Activated CD8-positive, alpha-beta memory T cell treated with anti-CD3 and anti-CD28 coated beads for 24 hours (primary cell): ENCODE data around the gene SLC25A10.

ENCODE experiments used
- DNase-seq: peaks from one replicate; pipeline ENCODE4 v3.0.0-alpha.2; 2020

Gene SLC25A10

DNA sequence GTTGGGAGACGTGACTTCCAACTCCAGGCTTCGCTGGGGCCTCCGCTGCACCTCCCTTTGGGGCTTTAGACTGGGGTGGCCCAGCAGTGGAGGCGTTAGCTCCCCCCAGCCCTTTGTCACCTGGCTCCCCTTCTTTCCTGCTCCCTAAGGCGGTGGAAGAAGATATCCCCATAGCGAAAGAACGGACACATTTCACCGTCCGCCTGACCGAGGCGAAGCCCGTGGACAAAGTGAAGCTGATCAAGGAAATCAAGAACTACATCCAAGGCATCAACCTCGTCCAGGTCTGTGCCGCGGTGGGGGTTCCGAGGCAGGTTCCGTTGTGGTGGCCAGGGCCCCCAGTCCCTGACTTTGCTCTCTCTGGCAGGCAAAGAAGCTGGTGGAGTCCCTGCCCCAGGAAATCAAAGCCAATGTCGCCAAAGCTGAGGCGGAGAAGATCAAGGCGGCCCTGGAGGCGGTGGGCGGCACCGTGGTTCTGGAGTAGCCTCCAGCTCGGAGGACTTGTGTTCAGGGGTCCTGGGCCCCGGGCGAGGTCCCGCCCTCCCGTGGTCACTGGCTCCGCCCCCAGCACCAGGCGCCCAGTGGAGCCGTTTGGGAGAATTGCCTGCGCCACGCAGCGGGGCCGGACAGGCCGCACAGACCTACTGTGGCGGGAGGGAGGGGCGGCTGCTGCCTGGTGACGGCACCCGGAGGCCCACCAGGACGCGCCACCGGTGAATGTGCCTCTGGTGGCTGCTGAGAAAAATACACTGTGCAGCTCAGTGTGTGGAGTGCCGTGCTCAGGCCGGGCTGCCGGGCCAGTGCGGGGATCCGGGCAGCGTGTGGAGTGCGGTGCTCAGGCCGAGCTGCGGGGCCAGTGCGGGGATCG lies 5.1 kb upstream of the SLC25A10 start:
- DNase-seq, result no peak

DNA sequence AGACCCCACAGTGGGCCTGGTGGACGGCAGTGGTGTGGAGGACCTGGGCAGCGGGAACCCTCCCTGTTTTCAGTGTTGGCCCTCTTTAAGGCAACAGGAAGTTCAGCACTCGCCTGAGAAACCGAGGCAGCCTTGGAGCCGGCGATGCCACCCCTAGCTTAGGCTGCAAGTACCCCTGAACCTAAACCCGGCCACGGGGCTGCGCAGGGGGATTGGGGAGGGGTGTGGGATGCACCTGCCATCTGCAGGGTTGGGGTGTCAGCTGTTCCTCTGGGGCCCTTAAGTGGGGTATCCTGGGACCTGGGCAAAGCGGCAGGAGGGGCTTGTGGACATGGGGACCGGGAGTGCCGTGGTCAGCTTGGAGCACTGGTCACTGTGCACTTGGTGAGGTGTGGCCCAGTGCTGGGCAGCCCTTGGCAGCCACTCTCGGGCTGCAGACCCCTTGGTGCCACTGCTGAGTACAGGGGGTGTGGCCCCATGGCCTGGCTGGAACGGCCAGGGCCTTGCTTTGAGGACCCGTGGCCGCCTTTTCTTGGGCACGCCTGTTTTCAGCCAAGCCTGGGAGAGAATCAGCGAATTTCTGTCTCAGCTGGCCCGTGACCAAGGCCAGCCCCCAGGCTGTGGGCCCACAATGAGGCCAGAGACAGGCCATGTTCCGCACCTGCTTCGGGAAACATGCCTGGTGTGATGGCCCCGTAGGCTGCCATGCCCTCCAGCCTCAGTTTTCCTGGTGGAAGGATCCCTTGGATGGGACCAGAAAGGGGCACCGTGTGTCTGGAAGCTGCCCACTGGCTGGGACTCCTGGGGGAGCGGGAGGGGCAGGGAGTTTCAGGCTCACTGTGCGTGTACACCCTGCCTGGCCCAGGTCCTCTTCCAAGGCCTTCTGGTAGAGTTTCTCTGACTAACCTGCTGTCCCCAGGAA lies 4.1 kb upstream of the SLC25A10 start:
- DNase-seq, result no peak

DNA sequence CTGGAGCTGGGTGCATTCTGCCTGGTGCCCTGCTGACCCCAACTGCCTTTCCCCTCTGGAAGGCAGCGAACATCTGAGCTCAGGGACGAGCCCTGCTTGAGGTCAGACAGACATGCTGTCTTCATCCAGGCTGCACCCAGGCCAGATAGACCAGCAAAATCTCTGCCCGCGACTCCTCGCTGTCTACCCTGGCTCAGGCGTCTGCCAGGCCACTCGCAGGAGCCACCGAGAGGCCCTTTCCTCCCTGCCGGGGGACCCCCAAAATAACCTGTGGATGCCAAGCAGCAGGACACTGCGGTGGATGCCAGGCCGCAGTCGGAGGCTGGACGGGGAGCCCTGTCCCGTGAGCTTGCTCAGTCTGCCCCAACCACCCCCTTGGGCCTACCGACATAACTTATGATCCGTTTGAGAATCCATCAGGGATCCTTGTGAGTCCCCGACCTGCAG lies 3.3 kb upstream of the SLC25A10 start:
- DNase-seq, result no peak

DNA sequence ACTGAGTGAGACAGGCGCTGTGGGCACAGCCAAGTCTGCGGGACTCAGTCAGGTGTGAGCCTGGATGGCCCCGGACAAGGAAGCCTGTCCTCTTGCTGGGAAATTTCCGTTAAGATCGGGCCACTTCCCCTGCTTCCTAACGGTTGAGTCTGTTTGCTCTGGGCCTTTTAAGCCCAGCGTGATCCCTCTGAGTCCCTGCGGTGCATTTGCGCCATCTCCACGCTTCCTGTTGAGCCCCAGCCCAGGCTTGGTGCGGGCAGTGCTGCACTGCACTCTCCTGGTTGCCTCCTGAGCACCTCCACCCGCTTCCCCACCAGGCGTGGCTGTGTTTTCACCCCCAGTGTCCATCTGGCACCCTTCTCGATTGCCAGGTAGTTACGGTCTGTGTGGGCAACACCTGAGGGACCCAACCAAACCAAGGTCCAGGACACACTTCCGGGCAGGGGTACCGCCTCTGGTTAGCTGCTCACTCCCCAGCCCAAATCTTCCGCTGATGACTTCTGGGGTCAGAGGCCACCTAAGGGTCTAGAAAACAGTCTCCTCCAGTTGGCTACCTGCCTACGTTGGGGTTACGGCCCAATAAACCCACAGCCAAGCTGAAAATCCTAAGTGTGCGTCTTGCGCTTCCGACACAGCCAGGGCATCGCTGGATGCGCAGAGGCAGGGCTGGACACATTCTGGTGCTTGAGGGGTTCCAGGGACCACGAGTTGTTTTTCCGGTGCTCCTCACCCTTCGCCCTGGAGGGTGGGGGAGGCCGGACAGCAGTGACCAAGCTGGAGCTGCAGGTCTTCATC lies 1.4 kb upstream of the SLC25A10 start:
- peak; percentile 80 for DNase-seq

DNA sequence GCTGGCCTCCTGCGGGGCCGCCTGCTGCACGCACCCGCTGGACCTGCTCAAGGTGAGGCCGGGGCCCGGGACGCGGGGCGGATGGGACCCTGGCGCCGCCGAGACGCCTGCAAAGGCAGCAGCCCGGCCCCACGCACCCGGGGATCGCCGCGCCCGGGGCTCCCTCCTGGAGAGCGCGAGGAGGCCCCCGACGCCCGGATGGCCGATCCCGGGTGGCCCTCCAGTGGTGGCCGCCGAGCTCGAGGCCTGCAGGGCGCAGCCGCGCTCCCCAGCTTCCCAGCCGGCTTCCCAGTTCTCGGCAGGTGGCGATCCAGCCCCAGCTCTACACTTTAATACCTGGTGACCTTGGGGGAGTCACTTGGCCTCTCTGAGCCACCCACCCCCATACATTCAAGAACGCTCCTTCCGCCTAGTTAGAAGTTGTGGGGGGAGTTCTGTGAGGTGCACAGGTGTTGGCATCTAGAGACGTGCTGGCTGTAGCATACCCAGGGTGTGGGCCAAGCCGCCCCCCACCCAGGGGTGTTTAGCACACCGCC lies 452 bp downstream of the SLC25A10 start:
- no peak for DNase-seq

DNA sequence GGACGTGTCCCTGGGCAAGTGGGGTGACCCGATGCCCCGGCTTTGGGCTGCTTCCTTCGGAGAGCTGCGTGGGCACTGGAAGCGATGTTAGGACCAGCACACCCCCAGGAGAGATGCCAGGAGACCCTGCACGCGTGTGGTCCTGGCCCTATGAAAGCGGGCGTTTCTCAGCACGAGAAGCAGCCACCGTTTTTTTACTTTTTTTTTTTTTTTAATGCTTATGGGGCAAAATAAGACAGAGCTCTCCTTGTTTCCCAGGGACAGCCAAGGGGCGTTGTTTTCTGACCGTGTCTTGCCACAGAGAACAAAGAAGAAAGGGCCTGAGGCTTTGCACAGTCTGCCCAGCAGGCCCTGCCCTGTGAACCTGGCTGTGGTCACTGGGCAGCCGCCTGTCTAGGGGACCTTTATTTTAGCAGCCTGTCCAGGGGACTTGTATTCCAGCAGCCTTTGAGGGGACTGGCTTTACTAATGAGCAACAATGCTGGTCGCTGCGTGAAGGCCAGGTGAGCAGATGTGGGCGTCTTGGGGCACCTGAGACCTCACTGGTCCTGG lies 996 bp downstream of the SLC25A10 start:
- DNase-seq, result no peak

DNA sequence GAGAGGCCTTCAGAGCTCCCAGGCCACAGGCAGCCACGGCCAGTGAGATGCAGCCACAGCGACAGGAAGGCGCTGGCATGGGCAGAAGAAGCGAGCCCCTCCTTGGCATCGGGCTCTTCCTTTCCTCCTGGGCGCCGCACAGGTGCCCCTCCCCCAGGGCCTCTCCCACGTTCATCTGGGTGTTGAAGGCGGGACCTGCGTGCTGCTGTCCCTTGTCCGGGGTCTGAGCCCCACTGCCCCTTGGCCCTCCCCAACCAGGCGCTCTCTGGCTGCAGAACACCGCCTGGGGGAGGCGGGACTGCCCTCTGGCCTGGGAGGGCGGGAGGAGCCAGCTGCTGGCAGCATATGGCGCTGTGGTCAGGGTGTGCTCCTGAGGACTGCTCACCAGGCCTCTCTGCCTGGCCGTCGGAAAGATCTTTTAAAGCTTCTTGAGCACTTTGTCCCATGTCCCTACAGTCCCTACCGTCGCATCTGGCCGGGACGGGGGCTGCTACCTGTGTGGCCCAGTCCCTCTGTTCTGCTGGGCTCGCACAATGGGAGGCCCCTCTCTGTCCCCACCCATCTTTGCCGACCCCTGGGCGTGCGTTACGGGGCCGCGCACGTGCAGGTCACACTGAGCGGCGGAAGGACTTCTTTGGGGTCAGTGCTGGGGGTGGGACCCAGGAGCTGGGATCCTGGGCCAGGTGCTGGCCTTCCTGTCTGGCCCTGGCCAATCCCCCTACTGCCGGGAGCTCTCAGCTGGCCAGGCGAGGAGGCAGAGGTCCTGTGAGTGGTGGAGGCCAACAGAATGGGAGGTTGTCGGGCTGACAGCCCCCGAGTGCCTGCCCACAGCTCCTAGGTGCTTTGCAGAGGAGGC lies 1.7 kb downstream of the SLC25A10 start:
- DNase-seq, result no peak

DNA sequence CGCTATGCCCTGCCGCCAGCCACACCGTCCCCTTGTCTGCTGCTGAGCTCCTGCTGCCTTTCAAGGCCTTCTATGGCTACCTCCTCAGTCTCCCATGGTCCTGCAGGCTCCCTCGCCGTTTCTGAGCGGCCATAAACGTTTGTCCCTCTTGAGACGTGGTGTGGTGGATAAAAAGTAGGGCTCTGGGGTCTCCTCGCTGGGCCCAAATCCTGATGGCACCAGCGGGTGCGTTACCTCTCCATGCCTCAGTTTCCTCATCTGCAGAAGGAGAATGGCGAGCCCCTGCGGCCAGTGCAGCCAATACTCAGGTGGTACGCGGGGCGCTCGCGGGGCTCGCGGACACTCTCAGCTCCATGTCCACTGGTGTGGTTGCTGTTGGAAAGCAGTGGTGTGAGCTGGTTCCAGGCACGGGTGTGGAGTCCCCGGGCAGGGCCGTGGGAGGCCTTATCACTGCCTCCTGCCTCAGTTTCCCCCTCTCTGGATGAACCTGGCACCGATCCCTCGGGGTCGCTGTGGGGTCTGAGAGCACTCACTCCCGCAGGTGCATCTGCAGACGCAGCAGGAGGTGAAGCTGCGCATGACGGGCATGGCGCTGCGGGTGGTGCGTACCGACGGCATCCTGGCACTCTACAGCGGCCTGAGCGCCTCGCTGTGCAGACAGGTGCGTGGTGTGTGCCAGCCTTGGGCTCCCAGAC lies 2.5 kb downstream of the SLC25A10 start:
- DNase-seq, result no peak

DNA sequence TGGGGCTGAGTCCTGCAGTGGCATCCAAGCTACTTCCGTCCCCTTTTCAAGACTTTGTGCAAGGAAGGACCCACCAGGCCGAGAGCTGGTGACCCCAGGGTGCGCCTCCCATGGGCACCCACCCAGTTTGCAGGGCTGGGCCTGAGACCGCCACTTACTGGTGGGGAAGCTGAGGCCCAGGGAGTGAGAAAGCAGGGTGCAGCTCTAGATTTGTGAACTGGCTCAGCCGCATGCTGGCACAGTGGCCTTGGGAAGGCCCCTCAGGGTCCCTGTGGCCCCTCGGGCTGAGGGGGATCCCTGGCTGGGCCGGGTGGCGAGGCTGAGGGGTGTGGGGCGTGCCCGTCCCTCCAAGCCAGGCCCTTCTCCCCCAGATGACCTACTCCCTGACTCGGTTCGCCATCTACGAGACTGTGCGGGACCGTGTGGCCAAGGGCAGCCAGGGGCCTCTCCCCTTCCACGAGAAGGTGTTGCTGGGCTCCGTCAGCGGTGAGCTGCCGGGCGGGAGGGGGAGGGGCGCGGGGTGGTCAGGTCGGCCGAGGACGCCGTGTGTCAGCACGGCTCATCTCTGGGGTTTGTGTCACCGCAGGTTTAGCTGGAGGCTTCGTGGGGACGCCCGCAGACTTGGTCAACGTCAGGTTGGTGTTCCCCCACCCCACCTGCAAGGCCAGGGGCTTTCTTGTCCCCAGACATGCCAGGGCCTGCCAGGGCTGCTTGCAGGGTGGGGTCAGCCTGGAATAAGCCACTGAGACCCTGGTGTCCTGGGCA lies 3.2 kb downstream of the SLC25A10 start:
- DNase-seq, result no peak

DNA sequence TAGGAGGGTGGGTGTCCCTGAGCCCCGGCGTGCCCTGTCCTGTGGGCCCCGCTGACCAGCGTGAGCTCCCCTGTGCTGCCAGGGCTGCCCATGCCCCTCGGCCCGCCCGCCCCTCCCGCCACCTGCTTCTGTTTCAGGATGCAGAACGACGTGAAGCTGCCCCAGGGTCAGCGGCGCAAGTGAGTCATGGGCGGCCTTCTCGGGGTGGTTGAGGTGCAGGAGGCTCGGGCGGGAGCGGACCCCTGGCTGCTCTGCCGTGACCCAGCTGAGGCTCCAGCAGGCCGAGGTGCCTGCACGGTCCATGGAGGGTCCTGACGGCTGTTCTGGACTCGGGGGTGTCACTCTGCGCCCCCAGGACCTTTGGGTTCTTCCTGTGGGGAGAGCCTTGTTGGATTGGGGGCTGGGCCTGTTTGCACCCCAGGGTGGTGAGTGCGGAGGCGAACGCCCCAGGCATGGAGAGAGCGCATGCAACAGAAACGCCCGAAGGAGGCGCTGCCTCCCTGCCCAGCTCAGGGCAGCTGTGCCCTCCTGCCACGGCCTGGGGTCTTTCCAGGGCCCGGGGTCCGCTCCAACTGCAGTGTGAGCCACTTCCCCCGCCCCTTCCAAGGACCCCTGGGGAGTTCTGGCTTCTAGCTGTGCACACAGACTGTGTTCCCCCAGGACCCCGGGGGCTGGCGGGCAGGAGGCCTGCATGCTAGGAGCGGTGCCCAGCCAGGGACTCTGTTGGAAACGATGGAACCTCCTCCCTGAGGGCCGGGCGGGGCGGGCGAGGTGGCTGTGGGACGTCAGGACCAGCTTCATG lies 4.0 kb downstream of the SLC25A10 start:
- no peak for DNase-seq

DNA sequence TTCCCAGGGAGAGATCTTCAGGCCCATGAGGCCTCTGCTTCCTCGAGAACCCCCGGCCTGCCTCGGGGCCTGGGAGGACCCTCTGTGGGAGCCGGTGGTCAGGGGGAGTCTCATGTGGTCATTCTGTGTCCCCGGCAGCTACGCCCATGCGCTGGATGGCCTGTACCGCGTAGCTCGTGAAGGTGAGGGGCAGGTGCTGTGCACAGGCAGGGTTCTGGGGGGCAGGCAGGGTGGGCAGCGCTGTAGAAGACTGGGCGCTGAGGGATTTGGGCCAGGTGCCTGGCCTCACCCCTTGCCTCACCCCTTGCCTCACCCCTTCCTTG lies 4.6 kb downstream of the SLC25A10 start:
- no peak for DNase-seq

DNA sequence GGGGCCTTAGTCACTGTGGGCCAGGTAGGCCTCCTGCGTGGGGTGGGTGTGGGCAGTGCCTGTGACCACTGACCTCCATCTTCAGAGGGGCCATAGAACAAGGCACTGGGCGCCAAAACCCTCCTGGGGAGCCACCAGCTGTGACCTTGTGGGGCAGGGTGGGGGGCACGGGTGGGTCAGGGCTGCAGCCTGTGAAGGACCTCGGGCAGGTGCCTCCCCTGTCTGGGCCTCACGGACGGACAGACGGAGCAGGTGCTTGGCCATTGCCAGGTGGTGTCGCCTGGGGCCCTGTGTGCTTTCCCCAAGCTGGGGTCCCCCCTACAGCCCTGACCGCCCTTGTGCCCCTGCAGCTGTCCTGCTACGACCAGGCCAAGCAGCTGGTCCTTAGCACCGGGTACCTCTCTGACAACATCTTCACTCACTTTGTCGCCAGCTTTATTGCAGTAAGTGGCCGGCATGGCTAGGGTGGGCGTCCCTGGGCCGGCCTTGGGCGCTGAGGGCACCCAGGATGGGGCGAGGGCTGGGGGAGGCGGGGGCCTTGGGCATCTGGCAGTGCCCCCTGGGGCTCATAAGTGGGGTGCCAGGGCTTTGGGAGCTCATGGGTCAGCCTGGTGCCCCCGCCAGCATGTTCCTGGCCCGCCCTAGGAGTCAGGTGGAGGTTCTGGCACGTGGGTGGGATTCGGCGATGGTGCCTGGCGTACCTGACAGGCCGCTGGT lies 5.1 kb downstream of the SLC25A10 start:
- no peak for DNase-seq

DNA sequence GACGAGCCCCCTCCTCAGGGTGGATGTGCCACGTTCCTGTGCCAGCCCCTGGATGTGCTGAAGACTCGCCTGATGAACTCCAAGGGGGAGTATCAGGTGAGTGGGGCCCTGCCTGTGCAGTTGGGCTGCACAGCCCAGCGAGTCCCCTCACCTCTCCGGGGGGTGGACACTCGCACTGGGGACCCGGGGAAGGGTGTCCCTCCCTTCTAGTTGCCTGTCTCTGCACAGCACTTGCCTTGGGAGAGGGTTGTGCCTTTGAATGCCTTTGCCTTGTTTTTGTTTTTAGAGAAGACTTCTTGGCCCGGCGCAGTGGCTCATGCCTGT lies 5.6 kb downstream of the SLC25A10 start:
- DNase-seq, result no peak

DNA sequence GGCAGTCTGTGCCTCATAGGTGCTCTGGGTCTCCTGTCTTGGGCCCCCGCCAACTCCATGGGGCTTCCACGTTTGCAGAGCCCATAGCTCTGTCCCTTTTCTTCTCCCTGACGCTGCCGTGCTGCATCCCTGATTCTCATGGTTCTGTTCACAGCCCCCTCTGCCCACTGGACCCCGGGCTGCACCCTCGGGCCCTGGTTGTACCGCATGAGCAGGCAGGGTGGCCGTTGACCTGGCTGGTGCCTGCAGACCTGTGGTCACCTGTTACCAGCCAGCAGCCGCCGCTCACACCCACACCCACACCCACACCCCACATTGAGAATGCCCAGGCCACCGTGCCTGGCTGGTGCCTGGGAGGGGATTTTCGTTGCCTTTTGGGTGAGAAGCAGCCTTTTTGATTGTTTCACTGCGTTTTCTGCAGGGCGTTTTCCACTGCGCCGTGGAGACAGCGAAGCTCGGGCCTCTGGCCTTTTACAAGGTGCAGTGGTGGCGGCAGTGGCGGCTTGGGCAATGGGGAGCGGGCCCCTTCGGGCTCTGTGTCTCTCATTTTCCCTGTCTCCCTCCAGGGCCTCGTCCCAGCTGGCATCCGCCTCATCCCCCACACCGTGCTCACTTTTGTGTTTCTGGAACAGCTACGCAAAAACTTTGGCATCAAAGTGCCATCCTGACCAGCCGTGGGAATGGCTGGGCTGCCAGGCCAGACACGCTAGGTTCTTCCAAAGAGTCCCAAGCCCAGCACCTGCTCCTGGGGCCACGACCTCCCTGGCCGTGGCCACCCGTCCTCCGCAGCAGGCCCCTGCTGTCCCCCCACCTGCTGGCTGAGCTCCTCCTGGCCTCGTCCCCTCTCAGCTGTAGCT lies 7.6 kb downstream of the SLC25A10 start:
- no peak for DNase-seq

DNA sequence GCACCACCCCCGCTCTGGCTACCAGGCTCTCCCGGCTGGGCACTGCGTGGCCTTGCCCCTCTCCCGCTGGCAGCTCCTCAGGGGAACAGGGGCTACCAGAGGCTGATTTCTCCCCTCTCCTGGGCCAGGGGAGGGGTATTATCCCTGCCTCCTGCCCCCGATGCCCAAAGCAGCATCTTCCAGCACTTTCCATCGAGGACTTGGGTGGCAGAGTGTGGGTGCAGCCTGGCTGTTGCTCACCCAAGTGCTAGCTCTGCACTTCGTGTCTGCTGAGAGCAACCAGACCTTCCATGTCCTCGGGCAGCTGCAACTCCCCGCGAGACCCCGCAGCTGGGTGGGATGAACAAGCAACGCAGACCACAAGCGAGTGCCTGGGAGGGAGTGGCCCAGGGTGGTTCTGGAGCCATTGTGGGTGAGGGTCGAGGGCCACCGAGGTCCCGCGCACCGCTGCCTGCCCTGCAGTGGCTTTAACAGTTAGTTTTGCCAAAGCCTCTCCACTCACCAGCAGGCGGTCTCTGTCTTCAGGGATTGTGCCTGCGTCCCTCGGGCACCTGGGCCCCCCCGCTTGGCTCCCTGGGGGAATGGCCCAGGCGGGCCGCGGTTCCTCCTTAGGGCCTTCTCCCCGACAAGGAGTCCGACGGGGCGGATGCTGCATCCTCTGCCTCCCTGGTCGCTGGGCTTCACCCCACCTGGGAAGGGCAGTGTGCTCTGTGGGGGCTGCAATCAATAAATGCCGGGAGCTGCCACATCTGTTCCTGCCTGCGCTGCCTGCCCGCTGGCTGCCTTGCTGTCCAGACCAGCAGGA lies 8.4 kb downstream of the SLC25A10 start:
- DNase-seq, result no peak

DNA sequence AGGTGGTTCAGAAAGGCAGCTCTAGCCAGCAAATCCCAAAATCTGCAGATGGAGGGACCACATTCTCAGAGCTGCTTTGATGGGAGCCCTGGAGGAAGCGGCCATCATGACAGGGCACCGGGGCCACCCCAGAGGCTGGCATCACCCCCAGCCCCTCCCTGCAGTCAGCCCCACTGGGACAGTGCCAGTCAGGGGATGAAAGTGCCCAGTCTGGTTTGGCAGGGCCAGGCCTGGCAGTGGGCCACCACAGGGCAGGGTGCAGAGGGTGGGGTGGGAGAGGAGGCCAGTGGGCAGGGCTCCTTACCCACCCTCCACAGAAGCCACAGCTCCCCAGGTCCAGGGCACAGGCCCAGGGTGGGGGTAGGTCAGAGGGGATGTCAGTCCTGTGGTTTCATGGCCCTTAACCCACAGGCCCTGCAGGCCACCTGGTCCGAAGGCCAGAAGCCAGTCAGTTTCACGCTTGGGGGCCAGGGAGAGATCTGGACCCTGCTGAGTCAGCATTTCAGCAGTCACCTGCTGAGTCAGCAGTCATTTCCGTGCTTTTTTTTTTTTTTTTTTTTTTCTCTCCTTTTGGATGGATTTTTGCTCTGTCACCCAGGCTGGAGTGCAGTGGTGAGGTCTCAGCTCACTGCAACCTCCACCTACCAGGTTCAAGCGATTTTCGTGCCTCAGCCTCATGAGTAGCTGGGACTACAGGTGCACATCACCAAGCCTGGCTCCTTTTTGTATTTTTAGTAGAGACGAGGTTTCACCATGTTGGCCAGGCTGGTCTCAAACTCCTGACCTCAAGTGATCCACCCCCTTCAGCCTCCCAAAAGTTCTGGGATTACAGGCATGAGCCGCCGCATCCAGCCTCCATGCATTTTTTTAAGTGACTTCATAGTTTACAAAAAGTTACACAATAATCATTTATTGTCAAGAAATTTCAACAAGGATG lies 10.4 kb downstream of the SLC25A10 start:
- DNase-seq, result no peak
